HepG2 (cell line): Measurements from ENCODE around the gene RBL1. TPM values are rescaled to one million over a fixed set of nuclear protein-coding genes. Genes with fewer than 3 reads are reported as not detected.
A peak's percentile ranks its signal among the peaks of the same experiment; 100 is the strongest.

Experiments used
- ERF ChIP-seq: IDR thresholded peaks from 2 replicates; pipeline ENCODE4 v1.6.1; 2018; ENCODE audit warnings: missing biosample characterization, missing genetic modification reagents
- HOXA9 ChIP-seq: sonication (generic); formaldehyde crosslinking; IDR thresholded peaks from 2 replicates; pipeline ENCODE4 v1.8.1; 2022; ENCODE audit warnings: missing genetic modification reagents, mild to moderate bottlenecking, moderate library complexity, borderline replicate concordance
- KAT7 ChIP-seq: IDR thresholded peaks from 2 replicates; pipeline ENCODE4 v1.6.1; 2018; ENCODE audit warnings: borderline replicate concordance, missing compliant biosample characterization
- MBNL3 ChIP-seq: fragments of 250-450 bp; sonication (Bioruptor Pico); conservative IDR thresholded peaks from 2 replicates; pipeline ENCODE4 v1.8.0; 2022; ENCODE audit warnings: mild to moderate bottlenecking, inconsistent platforms
- MIER2 ChIP-seq: IDR thresholded peaks from 2 replicates; pipeline ENCODE4 v1.6.1; 2016; ENCODE audit warnings: missing biosample characterization, missing genetic modification reagents
- NFRKB ChIP-seq: fragments of 450-650 bp; IDR thresholded peaks from 2 replicates; pipeline ENCODE4 v1.6.1; 2017
- NR1H2 ChIP-seq: sonication (generic); formaldehyde crosslinking; IDR thresholded peaks from 2 replicates; pipeline ENCODE4 v1.8.1; 2022; ENCODE audit warnings: low read depth, missing genetic modification reagents, borderline replicate concordance
- PAXIP1 ChIP-seq: sonication (generic); formaldehyde crosslinking; conservative IDR thresholded peaks from 2 replicates; pipeline ENCODE4 v1.4.0; 2020; ENCODE audit warnings: mild to moderate bottlenecking, missing genetic modification reagents, moderate library complexity
- SETDB1 ChIP-seq: sonication (generic); formaldehyde crosslinking; IDR thresholded peaks from 2 replicates; pipeline ENCODE4 v1.5.1; 2020; ENCODE audit warnings: missing genetic modification reagents, mild to moderate bottlenecking, borderline replicate concordance
- SNRNP70 ChIP-seq: fragments of 200-400 bp; formaldehyde crosslinking; IDR thresholded peaks from 2 replicates; pipeline ENCODE4 v1.6.1; 2017; ENCODE audit warnings: mild to moderate bottlenecking, low read depth, low read length, moderate library complexity
- SP5 ChIP-seq: IDR thresholded peaks from 2 replicates; pipeline ENCODE4 v1.6.1; 2016; ENCODE audit warnings: low read depth, borderline replicate concordance
- ZBTB1 ChIP-seq: sonication (generic); formaldehyde crosslinking; IDR thresholded peaks from 2 replicates; pipeline ENCODE4 v1.4.0; 2020; ENCODE audit warnings: missing genetic modification reagents, borderline replicate concordance
- ZNF441 ChIP-seq: sonication (generic); formaldehyde crosslinking; IDR thresholded peaks from 2 replicates; pipeline ENCODE4 v1.7.0; 2021; ENCODE audit warnings: missing genetic modification reagents, borderline replicate concordance
- ZNF646 ChIP-seq: sonication (generic); formaldehyde crosslinking; IDR thresholded peaks from 2 replicates; pipeline ENCODE4 v1.9.0; 2021; ENCODE audit warnings: mild to moderate bottlenecking, missing genetic modification reagents
- ZNF800 ChIP-seq: sonication (generic); formaldehyde crosslinking; IDR thresholded peaks from 2 replicates; pipeline ENCODE4 v1.4.0; 2020; ENCODE audit warnings: missing genetic modification reagents
- ZNF883 ChIP-seq: sonication (generic); formaldehyde crosslinking; IDR thresholded peaks from 2 replicates; pipeline ENCODE4 v1.5.1; 2020; ENCODE audit warnings: mild to moderate bottlenecking, missing genetic modification reagents; ENCODE audit errors: not compliant biosample characterization
- ZSCAN9 ChIP-seq: IDR thresholded peaks from 2 replicates; pipeline ENCODE4 v1.6.1; 2016; ENCODE audit warnings: borderline replicate concordance
- polyA plus RNA-seq, 8 experiments: library from polyadenylated mRNA; depleted of rRNA in 3 of 8; stranded (reverse) in 7 of 8; unstranded in 1 of 8; fragments of >200 nt; fragmentation: Illumina TruSeq in 4 of 8; extraction: Trizol in 4 of 8; gene quantifications; 2 replicates each; pipeline versions ENCODE4 v1.2.1 to v1.2.3, GENCODE V29; 2011 to 2016; ENCODE audit warnings: low read depth in 4 of 8, missing spikeins in 1 of 8, mixed read lengths in 1 of 8; ENCODE audit not compliant: insufficient read depth in 1 of 8
- total RNA-seq, 5 experiments: library from RNA; depleted of rRNA; stranded (reverse); fragments of >200 nt; fragmentation: Illumina TruSeq; extraction: Trizol; gene quantifications; 2 replicates each; pipeline ENCODE4 v1.2.3, GENCODE V29; 2016; ENCODE audit warnings: low read depth in 1 of 5

The RBL1 gene
- total and polyA plus RNA-seq, 2 of the 13 experiments (the other 11 are each of a cell fraction or from before 2014, with no cell fraction given): 6.0 to 27.5 TPM

GRCh38 chr20:37095599-37096414 lies at the start of gene RBL1 (continued):
- TF ChIP-seq ZNF646 (CRISPR knock-in tag) (peak; percentile 63; the same call in 1 of the 2 replicates), SP5 (CRISPR knock-in tag) (no peak; the same call in none of the 2 replicates), HOXA9 (CRISPR knock-in tag) (peak; percentile 98), PAXIP1 (CRISPR knock-in tag) (peak; percentile 79), ZNF883 (peak; percentile 98), SNRNP70 (no peak), ZNF441 (CRISPR knock-in tag) (peak; percentile 44; the same call in 1 of the 2 replicates), NFRKB (no peak; the same call in 1 of the 2 replicates), ZNF800 (CRISPR knock-in tag) (peak; percentile 93; the same call in 1 of the 2 replicates), MIER2 (CRISPR knock-in tag) (peak; percentile 87), SETDB1 (CRISPR knock-in tag) (no peak; the same call in 1 of the 2 replicates), ZSCAN9 (CRISPR knock-in tag) (peak; percentile 75), NR1H2 (peak; percentile 89; the same call in 1 of the 2 replicates), KAT7 (CRISPR knock-in tag) (peak; percentile 98), ZBTB1 (CRISPR knock-in tag) (peak; percentile 50; the same call in 1 of the 2 replicates), ERF (CRISPR knock-in tag) (peak; percentile 90), MBNL3 (no peak)
